ENCODE data around the gene OTOL1.

The OTOL1 gene

DNA sequence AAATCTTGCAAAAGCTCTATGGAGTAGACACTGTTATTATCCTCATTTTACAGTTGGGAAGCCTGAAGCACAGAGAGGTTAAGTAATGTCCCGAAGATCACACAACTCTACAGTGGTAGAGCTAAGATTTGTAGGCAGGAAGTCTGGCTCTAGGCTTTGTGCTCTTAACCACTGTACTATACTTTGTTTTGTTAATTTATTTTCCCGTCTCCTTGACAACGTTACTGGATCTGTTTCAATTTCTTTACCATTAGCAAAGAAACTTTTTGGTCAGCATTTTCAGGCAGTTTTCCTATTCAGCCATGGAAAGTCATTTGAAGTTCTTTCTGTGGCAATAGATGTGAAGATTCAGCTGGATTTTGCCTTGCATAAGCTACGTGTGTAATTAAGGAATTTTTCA is 51.7 kb downstream of the OTOL1 start:
- DNase-seq: no peak

DNA sequence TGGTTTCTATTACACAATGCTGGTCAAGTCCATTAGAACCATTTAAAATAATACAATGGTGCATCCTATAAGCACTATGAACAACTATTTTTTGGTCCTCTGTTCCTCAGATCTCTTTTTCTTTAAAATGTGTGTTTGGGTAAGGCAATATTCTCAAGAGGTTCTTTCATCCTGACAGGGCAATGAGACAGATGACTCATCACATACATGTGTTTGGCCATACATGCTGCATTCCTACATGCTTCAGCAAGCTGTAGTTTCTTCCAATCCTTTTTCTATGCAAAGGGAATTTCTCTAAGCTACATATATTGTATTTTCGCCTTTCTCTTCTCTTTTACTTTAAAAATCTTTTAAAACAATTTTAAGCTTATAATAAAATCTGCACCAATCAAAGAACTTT is 52.7 kb downstream of the OTOL1 start:
- DNase-seq: no peak

DNA sequence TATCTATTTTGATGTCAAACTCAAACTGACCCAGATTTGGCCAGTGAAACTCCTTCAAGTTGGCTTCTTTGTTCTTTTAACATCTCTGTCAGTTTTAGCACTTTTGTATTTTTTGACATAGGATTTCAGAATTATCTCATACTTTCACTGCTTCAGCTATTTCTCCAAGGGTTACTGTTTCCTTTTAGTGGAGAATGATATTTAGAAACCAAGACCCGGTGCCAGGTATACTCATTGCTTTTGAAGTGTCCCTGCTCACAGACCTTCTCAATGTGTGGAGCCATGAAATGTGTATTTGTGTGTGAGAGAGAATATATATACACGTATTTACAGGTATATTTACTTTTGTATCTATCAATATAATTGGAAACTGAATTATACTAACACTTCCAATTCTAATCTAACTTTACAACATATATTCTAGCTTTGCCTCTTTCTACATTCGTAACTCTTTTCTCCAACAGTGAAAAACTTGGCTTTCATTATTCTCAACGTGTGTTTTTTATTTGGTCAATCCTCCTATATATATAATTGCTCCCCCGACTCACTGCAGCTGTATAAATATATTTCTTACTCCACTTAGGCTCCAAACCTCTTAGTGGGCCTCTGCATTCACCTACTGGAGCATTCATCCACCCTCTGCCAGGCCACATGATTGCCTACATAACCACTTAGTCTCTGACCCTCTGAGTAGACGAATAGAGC is 54.0 kb downstream of the OTOL1 start:
- no peak for DNase-seq

DNA sequence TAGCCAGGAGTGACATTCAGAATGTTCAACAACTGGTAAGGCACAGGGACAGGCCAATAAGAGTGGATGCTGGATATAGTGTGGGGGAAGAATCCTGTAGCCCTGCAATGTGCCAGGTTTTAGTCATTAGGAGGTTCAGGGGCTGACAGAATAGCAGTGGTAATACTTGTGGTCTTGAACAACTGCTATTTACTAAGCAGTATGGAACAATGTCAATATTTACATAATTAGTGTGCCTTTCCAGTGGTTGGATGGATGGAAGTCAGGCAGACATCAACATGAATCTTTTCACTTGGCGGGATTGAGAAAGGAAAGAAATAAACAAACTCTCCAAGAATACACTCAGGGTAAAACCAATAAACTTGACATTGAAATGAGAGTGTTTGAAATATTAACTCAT is 55.1 kb downstream of the OTOL1 start:
- no peak for DNase-seq

DNA sequence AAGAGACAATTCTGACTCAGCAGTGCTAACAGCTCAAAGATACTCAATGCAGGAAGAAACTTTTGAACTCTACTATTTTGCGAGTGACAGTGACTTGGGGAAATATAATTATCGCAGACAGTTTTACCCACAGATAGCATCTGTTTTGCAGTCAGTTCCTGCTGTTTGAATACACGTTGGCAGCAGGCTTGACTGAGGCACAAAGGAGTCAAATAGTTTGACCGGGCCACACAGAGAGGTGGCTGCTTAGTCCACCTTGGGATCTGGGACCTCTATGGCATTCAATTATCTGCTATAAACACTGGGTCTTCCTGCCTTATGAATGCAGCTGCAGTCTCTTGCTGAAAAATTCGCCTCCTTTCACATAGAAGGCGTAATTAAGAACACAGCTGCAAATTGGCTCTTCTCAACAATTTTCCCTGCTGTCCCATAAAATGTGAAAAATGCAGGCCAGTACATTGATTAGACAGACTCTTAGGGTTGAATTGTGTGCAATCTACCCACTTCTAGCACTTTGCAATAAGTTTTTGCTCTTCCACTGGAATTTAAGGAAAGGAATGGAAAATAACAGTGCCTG is 56.5 kb downstream of the OTOL1 start:
- DNase-seq: no peak
